HG03521 (cell line): ENCODE results near the gene GLIS2.
"Not testable (repeated sequence)": the region's sequence is repeated elsewhere in the genome, so short reads cannot be mapped to it uniquely, and the experiment has no call there.

ENCODE experiments used
- ATAC-seq: cut with Tn5 transposase; IDR thresholded peaks from one replicate; pipeline ENCODE4 v1.9.1; 2021; ENCODE audit warnings: mild to moderate bottlenecking, moderate library complexity; ENCODE audit not compliant: unreplicated experiment

Gene GLIS2

GRCh38 chr16:4333714-4334113 lies 17.8 kb downstream of the GLIS2 start:
- not testable (repeated sequence) for ATAC-seq

GRCh38 chr16:4334724-4335495 lies 19.0 kb downstream of the GLIS2 start:
- ATAC-seq: no peak

GRCh38 chr16:4336701-4337539 lies 21.1 kb downstream of the GLIS2 start:
- no peak for ATAC-seq

GRCh38 chr16:4337540-4338088 lies 21.7 kb downstream of the GLIS2 start:
- ATAC-seq: no peak

GRCh38 chr16:4338125-4338582 lies 22.3 kb downstream of the GLIS2 start:
- ATAC-seq: no peak

GRCh38 chr16:4338712-4339299 lies 22.9 kb downstream of the GLIS2 start:
- no peak for ATAC-seq

GRCh38 chr16:4339455-4339854 lies 23.6 kb downstream of the GLIS2 start:
- ATAC-seq: no peak

- ATAC-seq: no peak
These were observed 24.0 kb downstream of the GLIS2 start for GRCh38 chr16:4339909-4340308.

GRCh38 chr16:4340443-4340842 lies 24.6 kb downstream of the GLIS2 start:
- ATAC-seq: no peak

- no peak for ATAC-seq
These were observed 25.4 kb downstream of the GLIS2 start for GRCh38 chr16:4341250-4341649.

- no peak for ATAC-seq
These were observed 27.2 kb downstream of the GLIS2 start for GRCh38 chr16:4342866-4343744.

GRCh38 chr16:4344300-4344982 lies 28.6 kb downstream of the GLIS2 start:
- not testable (repeated sequence) for ATAC-seq

- no peak for ATAC-seq
These were observed 29.3 kb downstream of the GLIS2 start for GRCh38 chr16:4344983-4345835.

GRCh38 chr16:4345836-4346781 lies 30.2 kb downstream of the GLIS2 start:
- ATAC-seq: no peak

- ATAC-seq: no peak
These were observed 31.1 kb downstream of the GLIS2 start for GRCh38 chr16:4347010-4347409.

GRCh38 chr16:4347765-4348509 lies 32.1 kb downstream of the GLIS2 start:
- no peak for ATAC-seq

GRCh38 chr16:4349332-4349731 lies 33.5 kb downstream of the GLIS2 start:
- ATAC-seq: no peak
